ENCODE data around the gene LCK.

LCK gene

GRCh38 chr1:32250893-32251716 is at the start of gene LCK:
Gene LCK (plus strand): TSS chr1:32251265. CDS start chr1:32274330, 23,065 bp downstream.
- no peak for DNase-seq (ENCODE audit: low read depth)

DNA sequence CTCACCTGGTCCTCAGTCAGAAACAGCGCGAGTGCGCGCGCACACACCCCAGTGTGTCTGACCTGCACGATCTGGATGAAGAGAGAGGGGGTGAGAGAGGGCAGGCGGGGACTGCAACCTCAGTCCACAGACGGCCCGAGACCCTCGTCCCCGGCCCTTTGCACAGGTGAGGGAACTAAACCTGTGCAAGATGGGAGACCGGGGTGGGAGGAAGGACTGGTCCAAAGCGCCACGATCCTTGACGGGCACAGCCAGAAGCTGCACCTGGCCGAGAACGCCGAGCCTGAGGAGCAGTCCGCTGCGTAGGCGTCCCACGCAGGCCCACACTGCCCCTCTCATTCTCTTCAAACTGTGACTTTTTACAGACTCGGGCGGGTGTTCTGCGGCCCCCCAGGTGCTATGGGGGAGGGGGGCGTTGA is 46.1 kb upstream of the LCK start:
- DNase-seq (ENCODE audit: low read depth), result no peak

- DNase-seq (ENCODE audit: low read depth), result no peak
Observed at GRCh38 chr1:32205401-32206370, 45.4 kb upstream of the LCK start, which contains the start of gene IQCC. Gene IQCC (plus strand): TSS chr1:32205671. CDS start chr1:32205682, 11 bp downstream.

DNA sequence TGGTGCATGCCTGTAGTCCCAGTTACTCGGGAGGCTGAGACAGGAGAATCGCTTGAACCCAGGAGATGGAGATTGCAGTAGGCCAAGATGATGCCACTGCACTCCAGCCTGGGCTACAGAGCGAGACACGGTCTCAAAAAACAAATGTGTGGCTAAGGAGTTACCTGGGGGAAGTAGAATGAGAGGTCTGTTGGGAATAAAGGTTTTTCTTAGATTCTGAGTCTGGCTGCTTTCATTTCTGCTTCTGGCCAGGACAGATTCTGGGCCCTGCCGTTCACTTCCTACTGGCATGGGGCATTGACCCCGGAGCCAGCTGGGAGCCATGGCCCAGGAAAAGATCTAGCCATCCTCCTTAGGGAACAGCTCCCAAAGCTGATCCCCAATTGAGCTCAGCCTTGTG is 42.6 kb upstream of the LCK start:
- no peak for DNase-seq (ENCODE audit: low read depth)

DNA sequence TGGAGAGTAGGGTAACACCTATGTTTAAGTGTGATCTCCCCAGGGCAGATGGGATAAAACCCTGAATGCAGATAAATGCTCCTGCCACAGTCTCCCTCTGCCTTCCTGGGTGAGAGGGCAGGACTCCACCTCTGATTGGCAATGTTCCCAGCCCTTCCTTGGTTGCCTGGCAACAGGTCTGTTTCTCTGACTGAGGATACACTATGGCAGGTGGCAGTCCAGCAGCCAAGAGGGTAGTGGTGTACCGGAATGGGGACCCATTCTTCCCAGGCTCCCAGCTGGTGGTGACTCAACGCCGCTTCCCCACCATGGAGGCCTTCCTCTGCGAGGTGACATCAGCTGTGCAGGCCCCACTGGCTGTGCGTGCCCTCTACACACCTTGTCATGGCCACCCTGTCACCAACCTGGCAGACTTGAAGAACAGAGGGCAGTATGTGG is 42.2 kb upstream of the LCK start, which contains the start of gene DCDC2B:
Gene DCDC2B (plus strand): TSS at position 199 of the 438 bp plus-strand sequence. CDS start 5 bp downstream, at position 204.
- DNase-seq (ENCODE audit: low read depth), result no peak

DNA sequence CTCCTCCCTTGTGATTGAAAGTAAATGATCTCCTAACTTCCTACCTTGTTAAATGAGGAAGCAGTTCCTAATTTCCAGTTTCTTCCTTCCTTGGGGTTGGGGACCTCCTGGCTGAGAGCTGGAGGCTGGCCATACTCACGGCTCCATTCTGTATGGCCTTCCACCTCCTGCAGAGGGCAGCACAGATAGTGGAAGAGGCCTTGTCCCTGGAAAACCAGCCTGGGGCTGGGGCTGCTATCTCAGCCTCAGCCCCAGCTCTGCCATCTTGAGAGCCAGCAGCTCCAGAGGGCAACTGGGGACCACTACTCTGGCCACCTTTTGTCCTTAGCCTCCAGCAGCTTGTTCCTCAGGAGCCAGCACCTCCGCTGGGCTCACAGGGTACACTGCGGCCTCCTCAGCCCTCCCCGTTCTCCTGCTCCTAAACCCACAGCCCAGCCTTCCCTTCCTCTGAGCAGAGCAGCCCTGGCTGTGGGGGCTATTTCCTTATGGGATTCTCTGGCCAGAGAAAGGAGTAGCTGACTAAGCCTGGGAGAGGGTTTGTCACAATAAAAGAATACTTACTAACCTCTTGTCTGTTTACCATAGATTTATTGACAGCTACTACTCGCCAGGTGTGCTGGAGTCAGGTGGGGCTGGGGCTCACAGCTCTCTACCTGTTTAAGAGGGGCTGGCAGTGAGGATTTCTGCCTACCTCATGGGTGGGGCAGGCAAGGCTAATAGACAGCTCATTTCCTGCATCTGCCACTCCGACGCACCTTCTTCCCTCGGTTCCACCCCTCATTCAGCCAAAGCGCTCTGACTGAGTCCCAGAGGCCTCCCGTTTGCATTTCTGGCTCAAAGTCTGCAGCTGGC is 35.2 kb upstream of the LCK start:
- DNase-seq (ENCODE audit: low read depth), result no peak

DNA sequence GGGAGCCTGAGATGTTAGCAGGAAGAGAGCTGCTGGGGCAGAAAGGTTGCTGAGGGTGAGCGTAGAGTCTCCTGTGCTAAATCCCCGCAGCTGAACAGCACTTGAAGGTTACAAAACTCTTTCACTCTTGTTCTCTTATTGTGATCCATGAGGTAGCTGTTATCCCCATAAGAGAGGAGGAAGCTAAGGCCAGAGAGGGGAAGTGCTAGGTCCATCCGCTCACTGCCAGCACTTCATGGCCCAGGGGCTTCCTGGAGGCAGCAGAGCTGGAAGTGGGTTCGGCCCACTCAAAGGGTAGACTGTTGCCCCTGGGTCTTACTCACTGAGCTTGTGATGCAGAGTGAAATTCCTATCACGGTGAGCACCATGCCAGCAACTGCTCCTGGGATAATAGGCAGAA is 34.5 kb upstream of the LCK start:
- no peak for DNase-seq (ENCODE audit: low read depth)

GRCh38 chr1:32219022-32219421 is 32.0 kb upstream of the LCK start:
- DNase-seq (ENCODE audit: low read depth), result peak; percentile 68

- no peak for DNase-seq (ENCODE audit: low read depth)
Observed at GRCh38 chr1:32220746-32221580, 30.1 kb upstream of the LCK start.

- DNase-seq (ENCODE audit: low read depth), result no peak
Observed at GRCh38 chr1:32221581-32221979, 29.5 kb upstream of the LCK start.

- DNase-seq (ENCODE audit: low read depth), result no peak
Observed at GRCh38 chr1:32221980-32222755, 28.9 kb upstream of the LCK start, which contains the start of the genes EIF3I and TMEM234. Gene EIF3I (plus strand): TSS chr1:32222407. CDS start chr1:32222442, 35 bp downstream. Gene TMEM234 (minus strand): TSS chr1:32222353. CDS start chr1:32222322, 31 bp downstream.

DNA sequence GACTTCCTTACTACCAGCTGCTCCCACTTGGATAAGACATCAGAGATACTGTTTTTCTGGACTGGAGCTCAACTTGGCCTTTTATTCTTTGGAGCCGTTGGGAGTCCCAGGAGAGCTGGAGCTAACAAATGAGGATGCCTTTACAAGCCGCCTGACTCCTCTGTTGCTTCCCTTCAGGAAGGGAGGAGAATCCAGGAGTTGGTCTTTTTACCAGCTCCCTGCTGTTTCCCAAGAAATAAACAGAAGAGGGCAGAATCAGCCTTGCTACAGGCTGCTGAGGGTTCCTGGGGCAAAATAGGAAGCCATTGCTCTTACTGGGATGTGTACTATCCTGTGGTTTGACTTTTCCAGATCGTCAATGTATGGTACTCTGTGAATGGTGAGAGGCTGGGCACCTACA is 27.4 kb upstream of the LCK start:
- DNase-seq (ENCODE audit: low read depth), result no peak

DNA sequence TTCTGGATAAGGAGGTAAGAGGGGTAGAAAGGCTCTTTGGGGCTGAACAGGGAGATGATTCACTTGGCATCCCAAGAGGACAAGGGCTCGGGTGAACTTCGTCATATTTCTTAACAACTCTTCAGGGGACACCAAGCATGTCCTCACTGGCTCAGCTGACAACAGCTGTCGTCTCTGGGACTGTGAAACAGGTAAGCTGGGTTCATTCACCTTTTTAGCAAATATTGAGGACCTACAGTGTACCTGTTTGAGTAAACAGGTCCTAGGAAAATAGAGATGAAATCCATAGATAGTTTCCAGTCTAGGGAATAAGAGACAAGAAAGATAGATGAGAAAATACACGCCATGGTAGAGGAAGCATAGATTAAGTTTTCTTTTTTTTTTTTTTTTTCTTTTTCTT is 26.8 kb upstream of the LCK start:
- no peak for DNase-seq (ENCODE audit: low read depth)

- DNase-seq (ENCODE audit: low read depth), result no peak
Observed at GRCh38 chr1:32228771-32229170, 22.3 kb upstream of the LCK start.

DNA sequence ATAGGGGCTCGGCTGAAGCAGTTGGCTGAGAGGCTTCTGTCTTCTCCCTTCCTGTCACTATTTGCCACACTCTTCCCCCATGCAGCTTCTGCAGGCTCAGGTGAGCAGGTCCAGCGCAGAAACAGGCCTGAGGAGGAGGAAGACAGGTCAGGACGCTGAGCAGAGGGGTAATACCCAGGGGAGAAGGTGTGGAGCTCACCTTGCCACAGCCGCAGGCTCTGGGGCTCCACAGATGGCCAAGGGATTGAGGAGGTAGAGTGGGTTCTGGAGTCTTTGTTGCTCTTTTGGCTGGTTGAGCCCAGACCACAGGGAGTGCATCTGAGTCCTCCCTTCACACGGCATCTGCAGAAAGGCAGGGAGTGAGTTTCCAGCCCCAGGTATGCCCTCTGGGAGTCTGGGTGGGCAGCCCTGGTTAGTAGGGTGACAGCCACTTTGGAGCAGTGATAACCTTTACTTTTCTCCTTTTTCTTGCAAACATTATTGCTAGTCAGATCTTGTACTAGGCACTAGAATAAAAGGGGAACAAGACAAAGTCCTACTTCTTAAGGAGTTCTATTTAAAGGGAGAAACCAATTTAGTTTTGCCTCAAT is 19.1 kb upstream of the LCK start:
- DNase-seq (ENCODE audit: low read depth), result no peak

GRCh38 chr1:32232558-32233304 is 18.3 kb upstream of the LCK start:
- DNase-seq (ENCODE audit: low read depth), result no peak

DNA sequence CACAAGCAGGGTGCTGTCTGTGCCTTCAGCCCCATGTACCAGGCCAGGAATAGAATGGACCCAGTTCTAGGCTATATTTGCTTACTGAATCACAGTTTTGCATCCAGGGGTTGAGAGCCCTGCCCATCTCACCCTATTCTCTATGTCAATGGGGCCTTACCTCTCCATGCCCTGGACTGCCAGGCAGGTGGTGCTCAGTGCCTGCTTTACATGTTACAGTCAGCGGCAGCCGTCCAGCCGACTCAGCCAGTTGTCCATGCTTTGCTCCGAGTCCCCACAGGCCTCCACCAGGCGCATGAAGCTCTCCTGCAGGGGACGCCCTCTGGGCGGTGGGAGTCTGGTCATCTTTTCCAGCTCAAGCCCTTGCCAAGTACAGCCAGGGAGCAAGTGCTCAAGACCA is 16.3 kb upstream of the LCK start:
- DNase-seq (ENCODE audit: low read depth), result no peak

- no peak for DNase-seq (ENCODE audit: low read depth)
Observed at GRCh38 chr1:32239337-32239736, 11.7 kb upstream of the LCK start.

- DNase-seq (ENCODE audit: low read depth), result no peak
Observed at GRCh38 chr1:32239790-32240139, 11.3 kb upstream of the LCK start.

Measured in GM04503 (cell line).